Activated CD8-positive, alpha-beta memory T cell treated with anti-CD3 and anti-CD28 coated beads, Interleukin-2, amount 50 U/mL, for 1 hour (primary cell): Measurements from ENCODE around the gene RBM23.
"Not testable (repeated sequence)": the region's sequence is repeated elsewhere in the genome, so short reads cannot be mapped to it uniquely, and the experiment has no call there.

Source experiments
- DNase-seq: peaks from one replicate; pipeline ENCODE4 v3.0.0-alpha.2; 2020; ENCODE audit errors: extremely low read depth

The RBM23 gene

GRCh38 chr14:22865424-22866405 is 53.2 kb downstream of the RBM23 start:
- no peak for DNase-seq

GRCh38 chr14:22864979-22865378 is 54.0 kb downstream of the RBM23 start:
- DNase-seq = no peak

- DNase-seq = no peak
Observed at GRCh38 chr14:22861651-22862050, 57.3 kb downstream of the RBM23 start.

GRCh38 chr14:22860377-22860776 is 58.6 kb downstream of the RBM23 start:
- DNase-seq = not testable (repeated sequence)

GRCh38 chr14:22856428-22856827 is 62.5 kb downstream of the RBM23 start:
- no peak for DNase-seq

GRCh38 chr14:22854963-22855724 is 63.8 kb downstream of the RBM23 start:
- DNase-seq = no peak

- DNase-seq = not testable (repeated sequence)
Observed at GRCh38 chr14:22854296-22854695, 64.7 kb downstream of the RBM23 start.

GRCh38 chr14:22852940-22853767 is 65.8 kb downstream of the RBM23 start:
- peak; percentile 63 for DNase-seq

GRCh38 chr14:22852599-22852939 is 66.4 kb downstream of the RBM23 start:
- no peak for DNase-seq

GRCh38 chr14:22852178-22852577 is 66.8 kb downstream of the RBM23 start:
- DNase-seq = not testable (repeated sequence)

- DNase-seq = no peak
Observed at GRCh38 chr14:22850944-22851764, 67.8 kb downstream of the RBM23 start.

- no peak for DNase-seq
Observed at GRCh38 chr14:22849212-22849819, 69.6 kb downstream of the RBM23 start.

GRCh38 chr14:22848351-22849164 is 70.4 kb downstream of the RBM23 start:
- DNase-seq = no peak

GRCh38 chr14:22847661-22848341 is 71.1 kb downstream of the RBM23 start:
- DNase-seq = no peak

- DNase-seq = no peak
Observed at GRCh38 chr14:22846811-22847307, 72.1 kb downstream of the RBM23 start.

GRCh38 chr14:22845821-22846625 is 72.9 kb downstream of the RBM23 start:
- no peak for DNase-seq

GRCh38 chr14:22845103-22845394 is 73.9 kb downstream of the RBM23 start:
- no peak for DNase-seq
